CD4-positive, alpha-beta memory T cell (primary cell): Measurements from ENCODE around the gene WDR93. TPM values are rescaled to one million over a fixed set of nuclear protein-coding genes. Genes with fewer than 3 reads are reported as not detected.

Experiments used
- CTCF ChIA-PET: fragments of 350-600 bp; sonication (Branson Sonifier 250); formaldehyde crosslinking; loops from one replicate; lab custom pipeline; 2021; ENCODE audit warnings: inconsistent platforms; ENCODE audit not compliant: partially characterized antibody; lab: Charles Lee
- POLR2A ChIA-PET: fragments of 350-600 bp; sonication (Branson Sonifier 250); formaldehyde crosslinking; loops from one replicate; lab custom pipeline; 2021; ENCODE audit not compliant: partially characterized antibody; lab: Charles Lee
- DNase-seq, 5 donors: peaks; one replicate each; pipeline versions ENCODE4 v3.0.0 to v3.0.0-alpha.2; 2020 to 2022; ENCODE audit warnings: mixed read lengths in 1 of 5
- H3K27ac ChIP-seq: one replicate; pipeline ENCODE4 v1.7.0; 2013; ENCODE audit warnings: low read depth, low read length
- H3K27me3 ChIP-seq: 2 replicates; pipeline ENCODE4 v1.7.0; 2013; ENCODE audit warnings: mild to moderate bottlenecking, low read length, moderate library complexity; ENCODE audit not compliant: insufficient read depth
- H3K36me3 ChIP-seq: 2 replicates; pipeline ENCODE4 v1.7.0; 2013; ENCODE audit warnings: mild to moderate bottlenecking, low read length, moderate library complexity; ENCODE audit not compliant: insufficient read depth
- H3K4me1 ChIP-seq: 2 replicates; pipeline ENCODE4 v1.7.0; 2013; ENCODE audit warnings: mild to moderate bottlenecking, low read length, moderate library complexity; ENCODE audit not compliant: insufficient read depth
- H3K4me3 ChIP-seq, 2 donors: one replicate each; pipeline ENCODE4 v1.7.0; 2013; ENCODE audit warnings: low read length in 2 of 2, mild to moderate bottlenecking in 1 of 2
- H3K9me3 ChIP-seq, 2 donors: one replicate each; pipeline ENCODE4 v1.7.0; 2013; ENCODE audit warnings: low read length in 2 of 2, control low read depth in 1 of 2; ENCODE audit not compliant: control insufficient read depth in 1 of 2
- H3K27ac Mint-ChIP-seq, 7 donors: one replicate each; pipeline ENCODE4 v1.8.0; 2020 to 2021; ENCODE audit warnings: mixed read lengths in 7 of 7, mild to moderate bottlenecking in 6 of 7, inconsistent platforms in 3 of 7, moderate library complexity in 3 of 7
- H3K27me3 Mint-ChIP-seq, 2 donors: one replicate each; pipeline ENCODE4 v1.8.0; 2020 to 2021; ENCODE audit warnings: mixed read lengths in 2 of 2
- H3K36me3 Mint-ChIP-seq, 2 donors: one replicate each; pipeline ENCODE4 v1.8.0; 2020 to 2021; ENCODE audit warnings: mixed read lengths in 2 of 2, inconsistent platforms in 1 of 2, mild to moderate bottlenecking in 1 of 2
- H3K4me1 Mint-ChIP-seq, 4 donors: one replicate each; pipeline ENCODE4 v1.8.0; 2020 to 2021; ENCODE audit warnings: mixed read lengths in 4 of 4, mild to moderate bottlenecking in 1 of 4
- H3K4me3 Mint-ChIP-seq, 8 donors: one replicate each; pipeline ENCODE4 v1.8.0; 2020 to 2021; ENCODE audit warnings: mixed read lengths in 8 of 8, mild to moderate bottlenecking in 7 of 8, moderate library complexity in 6 of 8, inconsistent platforms in 3 of 8
- H3K9me3 Mint-ChIP-seq, 8 donors: one replicate each; pipeline ENCODE4 v1.8.0; 2020 to 2021; ENCODE audit warnings: mixed read lengths in 8 of 8, mild to moderate bottlenecking in 5 of 8, inconsistent platforms in 3 of 8, moderate library complexity in 1 of 8
- intact Hi-C: fragments of 100-400 bp; cut with micrococcal nuclease; formaldehyde crosslinking; loops from one replicate; pipeline ENCODE4 v1.15.1; 2023
- polyA plus RNA-seq, 2 donors: library from polyadenylated mRNA; unstranded; fragments of 300-500 nt; fragmentation: Illumina TruSeq; gene quantifications; one replicate each; pipeline ENCODE4 v1.2.3, GENCODE V29; 2021
- total RNA-seq, 2 experiments: library from RNA; stranded (reverse); gene quantifications; one replicate each; pipeline ENCODE4 v1.2.3, GENCODE V29; 2021

WDR93 gene
- total and polyA plus RNA-seq, 4 experiments from 2014 or later = not detected

DNA sequence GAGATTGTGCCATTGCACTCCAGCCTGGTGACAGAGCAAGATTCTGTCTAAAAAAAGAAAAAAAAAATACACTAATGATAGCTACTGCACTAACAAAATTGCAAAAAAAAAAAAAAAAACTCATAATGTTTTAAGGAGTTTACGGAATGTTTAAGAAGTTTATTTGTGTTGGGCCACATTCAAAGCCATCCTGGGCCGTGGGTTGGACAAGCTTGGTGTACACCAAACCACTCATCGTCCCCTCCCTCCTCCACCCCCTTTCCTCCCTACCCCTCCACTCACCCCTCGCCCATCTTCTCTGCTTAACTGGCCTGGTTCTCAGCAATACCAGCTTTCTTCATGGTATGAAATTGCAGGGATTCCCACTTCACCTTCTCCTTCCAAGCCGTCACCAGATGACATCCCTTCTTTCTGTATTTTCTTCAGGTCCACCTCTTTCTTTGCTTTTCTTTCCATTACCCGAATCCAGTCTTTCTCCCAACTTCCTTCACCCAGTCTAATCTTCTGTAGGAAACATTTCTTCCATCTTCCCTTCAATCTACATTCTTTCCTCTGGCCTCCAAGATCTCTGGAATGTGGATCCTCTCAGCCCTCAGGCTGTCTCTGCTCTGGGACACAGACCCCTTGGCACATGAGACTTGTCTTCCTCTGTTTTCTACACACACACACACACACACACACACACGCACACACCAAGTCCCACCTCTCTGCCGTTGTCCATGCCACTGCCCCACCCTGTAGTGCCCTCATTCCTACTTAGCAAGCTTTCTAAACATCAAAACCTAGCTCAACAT, 63.9 kb downstream of the WDR93 start:
- CTCF ChIA-PET = interaction anchor here (0.7 to 2.8 kb wide), 4 partner anchors 10 to 120 kb away, joined by 4 to 14 read pairs (median 8); no protein-coding TSS in a partner anchor
- H3K9me3 ChIP-seq = no peaks in the 10 kb centered on the region
- H3K4me3 Mint-ChIP-seq = no peak overlapping the region
- no peak overlapping the region for H3K27ac Mint-ChIP-seq
- no peaks in the 10 kb centered on the region for H3K9me3 Mint-ChIP-seq
- no peak overlapping the region for H3K4me3 ChIP-seq
- H3K4me1 Mint-ChIP-seq = peaks cover 0 to 3% (median 0%) of the 10 kb centered on the region in 4 donors
- DNase-seq = no peak
- intact Hi-C loops = no loop called here
- H3K27me3 Mint-ChIP-seq = peaks cover 0 to 14% of the 10 kb centered on the region in 2 donors
- no peaks in the 10 kb centered on the region for H3K36me3 ChIP-seq
- H3K27ac ChIP-seq = no peak overlapping the region
- H3K27me3 ChIP-seq = no peaks in the 10 kb centered on the region
- peaks cover 9% of the 10 kb centered on the region for H3K4me1 ChIP-seq
- no peaks in the 10 kb centered on the region for H3K36me3 Mint-ChIP-seq
- POLR2A ChIA-PET = no interaction called here

DNA sequence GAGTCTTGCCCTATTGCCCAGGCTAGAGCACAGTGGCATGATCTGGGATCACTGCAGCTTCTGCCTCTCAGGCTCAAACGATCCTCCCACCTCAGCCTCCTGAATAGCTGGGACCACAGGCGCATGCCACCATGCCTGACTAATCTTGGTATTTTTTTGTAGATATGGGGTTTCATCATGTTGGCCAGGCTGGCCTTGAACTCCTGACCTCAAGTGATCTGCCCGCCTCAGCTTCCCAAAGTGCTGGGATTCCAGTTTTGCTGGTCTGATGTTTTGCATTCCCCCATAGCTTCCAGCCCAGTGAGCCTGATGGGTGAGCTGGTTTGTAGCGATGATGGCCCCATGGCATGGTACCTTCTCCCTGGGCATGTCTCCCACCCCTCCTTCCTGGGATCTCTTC, 65.1 kb downstream of the WDR93 start:
- Histone ChIP-seq H3K36me3 (no peaks in the 10 kb centered on the region), H3K9me3 (no peaks in the 10 kb centered on the region), H3K27ac (no peak overlapping the region), H3K27me3 (no peaks in the 10 kb centered on the region), H3K4me1 (peaks cover 5% of the 10 kb centered on the region), H3K4me3 (no peak overlapping the region)
- intact Hi-C loops = no loop called here
- CTCF ChIA-PET = interaction anchor here (0.9 to 1.9 kb wide), 2 partner anchors 9 to 119 kb away, joined by 4 to 11 read pairs; no protein-coding TSS in a partner anchor
- DNase-seq = no peak
- Mint-ChIP-seq H3K36me3 (no peaks in the 10 kb centered on the region), H3K27ac (no peak overlapping the region), H3K27me3 (peaks cover 0 to 19% of the 10 kb centered on the region in 2 donors), H3K4me1 (no peaks in the 10 kb centered on the region), H3K9me3 (no peaks in the 10 kb centered on the region), H3K4me3 (no peak overlapping the region)
- POLR2A ChIA-PET = no interaction called here

DNA sequence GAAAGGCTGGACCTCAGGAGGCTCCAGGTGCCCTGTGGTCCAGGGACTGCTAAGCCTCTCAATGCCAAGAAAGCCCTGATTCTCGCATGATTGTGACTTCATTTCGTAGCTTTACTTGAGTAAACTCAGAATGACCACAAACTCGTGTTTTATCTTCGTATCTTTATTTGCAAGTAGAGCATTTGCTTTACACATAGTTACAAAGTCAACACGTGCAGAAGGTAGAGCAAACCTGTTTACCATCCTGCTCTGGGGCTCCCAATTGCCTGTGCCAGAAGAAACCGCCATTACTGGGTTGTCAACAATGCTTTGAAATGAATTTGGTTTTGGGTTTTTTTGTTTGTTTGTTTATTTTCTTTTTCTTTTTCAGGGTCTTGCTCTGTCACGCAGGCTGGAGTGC, 66.3 kb downstream of the WDR93 start:
- Histone ChIP-seq H3K4me1 (no peaks in the 10 kb centered on the region), H3K9me3 (no peaks in the 10 kb centered on the region), H3K27ac (no peak overlapping the region), H3K4me3 (no peak overlapping the region), H3K36me3 (no peaks in the 10 kb centered on the region), H3K27me3 (no peaks in the 10 kb centered on the region)
- no peaks in the 10 kb centered on the region for H3K4me1 Mint-ChIP-seq
- H3K9me3 Mint-ChIP-seq = no peaks in the 10 kb centered on the region
- H3K4me3 Mint-ChIP-seq = no peak overlapping the region
- ChIA-PET CTCF (no interaction called here), POLR2A (no interaction called here)
- no peak for DNase-seq
- H3K27me3 Mint-ChIP-seq = peaks cover 0 to 21% of the 10 kb centered on the region in 2 donors
- H3K27ac Mint-ChIP-seq = no peak overlapping the region
- intact Hi-C loops = no loop called here
- no peaks in the 10 kb centered on the region for H3K36me3 Mint-ChIP-seq

DNA sequence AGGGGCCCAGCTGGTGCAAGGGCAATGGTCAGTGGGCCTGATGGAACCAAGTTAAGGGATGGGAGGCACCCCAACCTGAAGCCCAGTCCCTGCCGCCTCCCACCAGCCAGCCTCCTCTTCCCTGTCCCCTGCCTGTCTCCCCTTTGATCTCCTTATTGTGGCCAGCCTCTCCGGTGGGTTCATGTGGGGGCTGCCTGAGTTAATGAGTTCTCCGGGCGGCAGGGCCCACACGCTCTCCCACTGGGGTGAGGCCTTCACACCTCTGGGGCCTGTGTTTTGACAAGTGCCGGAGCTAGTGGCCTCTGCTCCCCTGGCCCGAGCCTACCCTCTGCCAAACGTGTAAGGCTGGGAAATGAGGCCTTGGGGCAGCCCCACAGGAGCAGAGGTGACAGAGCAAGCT, 67.7 kb downstream of the WDR93 start:
- Mint-ChIP-seq H3K27me3 (peaks cover 0 to 17% of the 10 kb centered on the region in 2 donors), H3K4me3 (no peak overlapping the region)
- no peaks in the 10 kb centered on the region for H3K36me3 ChIP-seq

DNA sequence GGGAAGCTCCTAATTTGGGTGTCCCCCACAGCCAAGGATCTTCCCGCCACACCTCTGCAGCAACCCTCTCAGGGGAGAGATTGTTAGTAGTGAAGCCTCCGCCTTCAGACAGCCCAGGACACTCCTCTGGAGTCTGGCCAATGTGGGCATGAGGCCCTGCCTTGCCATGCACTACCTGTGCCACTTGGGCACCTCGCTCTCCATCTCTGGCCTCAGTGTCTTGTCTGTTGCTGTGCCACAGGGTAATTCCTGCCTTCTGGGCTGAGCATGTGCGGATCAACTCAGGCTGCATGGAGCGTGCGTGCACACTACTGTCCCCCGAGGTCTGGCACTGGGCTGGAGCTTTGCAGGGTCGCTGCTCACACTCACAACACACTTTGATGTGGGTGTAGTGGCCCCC, 68.4 kb downstream of the WDR93 start:
- CTCF ChIA-PET = interaction anchor here (2.5 kb wide), 1 partner anchor 19 kb away, joined by 7 read pairs; no protein-coding TSS in a partner anchor
- intact Hi-C loops = no loop called here
- POLR2A ChIA-PET = no interaction called here

More for the DNA sequence above, 67.7 kb downstream of the WDR93 start:
- intact Hi-C loops = no loop called here
- POLR2A ChIA-PET = no interaction called here
- Histone ChIP-seq H3K27me3 (no peaks in the 10 kb centered on the region), H3K9me3 (no peaks in the 10 kb centered on the region), H3K27ac (no peak overlapping the region), H3K4me1 (no peaks in the 10 kb centered on the region), H3K4me3 (no peak overlapping the region)
- Mint-ChIP-seq H3K4me1 (no peaks in the 10 kb centered on the region), H3K36me3 (no peaks in the 10 kb centered on the region), H3K27ac (no peak overlapping the region), H3K9me3 (no peaks in the 10 kb centered on the region)
- CTCF ChIA-PET = no interaction called here
- no peak for DNase-seq

DNA sequence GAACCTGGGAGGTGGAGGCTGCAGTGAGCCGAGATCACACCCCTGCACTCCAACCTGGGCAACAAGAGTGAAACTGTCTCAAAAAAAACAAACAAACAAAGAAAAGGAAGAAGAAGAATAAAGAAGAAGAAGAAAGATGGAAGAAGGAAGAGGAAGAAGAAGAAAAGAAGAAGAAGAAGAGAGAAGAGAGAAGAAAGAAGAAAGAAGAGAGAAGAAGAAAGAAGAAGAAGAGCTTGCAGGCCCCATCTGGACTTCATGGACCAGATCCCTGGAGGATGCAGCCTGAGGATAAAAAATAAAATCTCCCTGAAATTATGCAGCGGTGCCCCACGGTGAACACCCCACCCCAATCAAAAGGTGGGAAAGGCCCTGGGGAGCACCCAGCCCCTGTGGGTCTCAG, 69.2 kb downstream of the WDR93 start:
- peaks cover 0 to 16% of the 10 kb centered on the region in 2 donors for H3K27me3 Mint-ChIP-seq
- no peak overlapping the region for H3K4me3 Mint-ChIP-seq
- H3K4me1 Mint-ChIP-seq = no peaks in the 10 kb centered on the region
- DNase-seq = no peak
- no peaks in the 10 kb centered on the region for H3K27me3 ChIP-seq
- H3K27ac ChIP-seq = no peak overlapping the region
- CTCF ChIA-PET = interaction anchor here (1.0 to 3.5 kb wide), 6 partner anchors 19 to 461 kb away, joined by 3 to 33 read pairs (median 8); no protein-coding TSS in a partner anchor
- POLR2A ChIA-PET = no interaction called here
- no peak overlapping the region for H3K4me3 ChIP-seq
- peak overlapping the region in 2 of 7 donors; percentile 68 to 80 for H3K27ac Mint-ChIP-seq
- intact Hi-C loops = loop anchor here (2.0 to 5.0 kb wide), 2 partner anchors 311 to 327 kb away; no protein-coding TSS in a partner anchor
- no peaks in the 10 kb centered on the region for H3K9me3 ChIP-seq
- H3K9me3 Mint-ChIP-seq = no peaks in the 10 kb centered on the region
- H3K4me1 ChIP-seq = no peaks in the 10 kb centered on the region
- H3K36me3 Mint-ChIP-seq = no peaks in the 10 kb centered on the region
- H3K36me3 ChIP-seq = no peaks in the 10 kb centered on the region

More for the DNA sequence above, 68.4 kb downstream of the WDR93 start:
- no peak overlapping the region for H3K4me3 Mint-ChIP-seq
- no peaks in the 10 kb centered on the region for H3K9me3 Mint-ChIP-seq
- no peak for DNase-seq
- no peaks in the 10 kb centered on the region for H3K36me3 Mint-ChIP-seq
- H3K9me3 ChIP-seq = no peaks in the 10 kb centered on the region
- H3K4me1 ChIP-seq = no peaks in the 10 kb centered on the region
- H3K4me3 ChIP-seq = no peak overlapping the region
- no peak overlapping the region for H3K27ac Mint-ChIP-seq
- no peaks in the 10 kb centered on the region for H3K36me3 ChIP-seq
- H3K27me3 ChIP-seq = no peaks in the 10 kb centered on the region
- no peak overlapping the region for H3K27ac ChIP-seq
- H3K27me3 Mint-ChIP-seq = peaks cover 0 to 16% of the 10 kb centered on the region in 2 donors
- no peaks in the 10 kb centered on the region for H3K4me1 Mint-ChIP-seq

DNA sequence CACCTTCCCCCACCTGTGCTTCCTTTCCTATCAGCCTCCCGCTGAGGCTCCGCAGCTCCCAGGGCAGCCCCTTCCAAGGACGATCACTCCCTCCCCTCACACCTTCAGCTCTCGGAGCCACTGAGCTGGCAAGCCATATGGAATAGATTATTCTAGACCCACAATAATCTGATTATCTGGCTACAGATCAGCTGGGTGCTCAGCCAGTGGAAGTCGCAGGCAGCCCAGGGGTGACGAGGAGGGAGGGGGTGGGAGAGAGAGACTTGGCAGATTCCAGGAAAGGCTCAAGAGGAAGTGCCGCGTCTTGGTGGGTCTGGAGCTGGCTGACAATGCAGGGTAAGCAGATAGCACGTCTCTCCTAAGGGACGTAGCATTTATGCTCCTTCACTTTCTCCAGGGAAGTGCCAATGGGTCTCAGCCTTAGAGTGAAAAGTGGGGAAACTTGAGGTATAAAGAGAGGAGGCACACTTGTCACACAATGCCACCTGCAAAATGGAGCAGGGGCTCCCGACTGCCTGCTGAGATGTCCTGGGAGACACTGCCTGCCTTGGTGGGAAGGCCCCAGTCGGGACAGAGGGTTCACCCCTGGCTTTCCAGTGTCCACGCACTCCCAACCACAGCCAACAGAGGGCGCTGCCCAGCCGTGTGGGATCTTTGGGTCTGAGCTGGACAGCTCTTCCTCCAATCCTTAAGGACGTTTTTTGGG, 69.8 kb downstream of the WDR93 start:
- intact Hi-C loops = loop anchor here (2.0 to 5.0 kb wide), 2 partner anchors 310 to 327 kb away; no protein-coding TSS in a partner anchor
- peak in 4 of 5 donors; percentile 43 to 53 (median 50) for DNase-seq

More for the DNA sequence above, 69.8 kb downstream of the WDR93 start:
- Mint-ChIP-seq H3K4me1 (no peaks in the 10 kb centered on the region), H3K4me3 (no peak overlapping the region), H3K9me3 (no peaks in the 10 kb centered on the region), H3K36me3 (no peaks in the 10 kb centered on the region), H3K27ac (peak overlapping the region in 1 of 7 donors; percentile 68), H3K27me3 (peaks cover 0 to 14% of the 10 kb centered on the region in 2 donors)
- POLR2A ChIA-PET = no interaction called here
- no peaks in the 10 kb centered on the region for H3K36me3 ChIP-seq
- H3K4me1 ChIP-seq = no peaks in the 10 kb centered on the region
- no peak overlapping the region for H3K27ac ChIP-seq
- CTCF ChIA-PET = interaction anchor here (0.9 to 3.5 kb wide), 16 partner anchors 7 to 460 kb away, joined by 3 to 33 read pairs (median 4); no protein-coding TSS in a partner anchor
- no peaks in the 10 kb centered on the region for H3K27me3 ChIP-seq
- H3K9me3 ChIP-seq = no peaks in the 10 kb centered on the region
- H3K4me3 ChIP-seq = no peak overlapping the region
